ENCODE measurements around the gene PKP1. TPM values are rescaled to one million over a fixed set of nuclear protein-coding genes. Genes with fewer than 3 reads are reported as not detected.

Gene PKP1
- total RNA-seq, 1 donor from 2014 or later, result not detected

- no peaks in the 10 kb centered on the region for H3K36me3 ChIP-seq
- H3K9me3 ChIP-seq, result no peaks in the 10 kb centered on the region
- TF ChIP-seq CTCF (IDR thresholded peaks at IDR 0.05), result no peak
- no peak overlapping the region for H3K27ac ChIP-seq
- H3K27me3 ChIP-seq, result no peaks in the 10 kb centered on the region
- no peak overlapping the region for H3K4me3 ChIP-seq
- DNase-seq (ENCODE audit: low spot score in 2 of 2), result no peak
- intact Hi-C loops (cut with DNase I), result no loop called here
- no peaks in the 10 kb centered on the region for H3K4me1 ChIP-seq
These were observed 68.3 kb downstream of the PKP1 start for GRCh38 chr1:201351617-201352016.

- no peaks in the 10 kb centered on the region for H3K4me1 ChIP-seq
- no peak for TF ChIP-seq CTCF (IDR thresholded peaks at IDR 0.05)
- H3K36me3 ChIP-seq, result no peaks in the 10 kb centered on the region
- DNase-seq (ENCODE audit: low spot score in 2 of 2), result no peak
- H3K9me3 ChIP-seq, result no peaks in the 10 kb centered on the region
- H3K27ac ChIP-seq, result no peak overlapping the region
- H3K27me3 ChIP-seq, result no peaks in the 10 kb centered on the region
- intact Hi-C loops (cut with DNase I), result no loop called here
- H3K4me3 ChIP-seq, result no peak overlapping the region
These were observed 70.1 kb downstream of the PKP1 start for GRCh38 chr1:201353186-201353940.

GRCh38 chr1:201354151-201354900, 71.0 kb downstream of the PKP1 start:
- no peaks in the 10 kb centered on the region for H3K9me3 ChIP-seq
- H3K36me3 ChIP-seq, result no peaks in the 10 kb centered on the region
- no peak overlapping the region for H3K4me3 ChIP-seq
- intact Hi-C loops (cut with DNase I), result no loop called here
- no peak overlapping the region for H3K27ac ChIP-seq
- H3K27me3 ChIP-seq, result no peaks in the 10 kb centered on the region
- no peaks in the 10 kb centered on the region for H3K4me1 ChIP-seq
- TF ChIP-seq CTCF (IDR thresholded peaks at IDR 0.05), result no peak
- no peak for DNase-seq (ENCODE audit: low spot score in 2 of 2)

- H3K27ac ChIP-seq, result no peak overlapping the region
- no peaks in the 10 kb centered on the region for H3K9me3 ChIP-seq
- H3K27me3 ChIP-seq, result no peaks in the 10 kb centered on the region
- H3K4me1 ChIP-seq, result no peaks in the 10 kb centered on the region
- intact Hi-C loops (cut with DNase I), result no loop called here
- H3K36me3 ChIP-seq, result no peaks in the 10 kb centered on the region
- H3K4me3 ChIP-seq, result no peak overlapping the region
- no peak for TF ChIP-seq CTCF (IDR thresholded peaks at IDR 0.05)
- no peak for DNase-seq (ENCODE audit: low spot score in 2 of 2)
These were observed 71.6 kb downstream of the PKP1 start for GRCh38 chr1:201354901-201355295.

GRCh38 chr1:201355471-201355870, 72.2 kb downstream of the PKP1 start:
- Histone ChIP-seq H3K27ac (no peak overlapping the region), H3K4me1 (no peaks in the 10 kb centered on the region), H3K27me3 (no peaks in the 10 kb centered on the region), H3K9me3 (no peaks in the 10 kb centered on the region), H3K4me3 (no peak overlapping the region), H3K36me3 (no peaks in the 10 kb centered on the region)
- intact Hi-C loops (cut with DNase I), result no loop called here
- TF ChIP-seq CTCF (IDR thresholded peaks at IDR 0.05), result no peak
- DNase-seq (ENCODE audit: low spot score in 2 of 2), result no peak
